ENCODE measurements around the gene HNMT. TPM values are rescaled to one million over a fixed set of nuclear protein-coding genes. Genes with fewer than 3 reads are reported as not detected.
A peak's percentile ranks its signal among the peaks of the same experiment; 100 is the strongest.
"Not testable (repeated sequence)": the region's sequence is repeated elsewhere in the genome, so short reads cannot be mapped to it uniquely, and the experiment has no call there.

HNMT gene
- total RNA-seq = 10 to 100 TPM in 1 of 2 donors, 1 to 10 TPM in 1; 8.0 to 10.5 TPM

DNA sequence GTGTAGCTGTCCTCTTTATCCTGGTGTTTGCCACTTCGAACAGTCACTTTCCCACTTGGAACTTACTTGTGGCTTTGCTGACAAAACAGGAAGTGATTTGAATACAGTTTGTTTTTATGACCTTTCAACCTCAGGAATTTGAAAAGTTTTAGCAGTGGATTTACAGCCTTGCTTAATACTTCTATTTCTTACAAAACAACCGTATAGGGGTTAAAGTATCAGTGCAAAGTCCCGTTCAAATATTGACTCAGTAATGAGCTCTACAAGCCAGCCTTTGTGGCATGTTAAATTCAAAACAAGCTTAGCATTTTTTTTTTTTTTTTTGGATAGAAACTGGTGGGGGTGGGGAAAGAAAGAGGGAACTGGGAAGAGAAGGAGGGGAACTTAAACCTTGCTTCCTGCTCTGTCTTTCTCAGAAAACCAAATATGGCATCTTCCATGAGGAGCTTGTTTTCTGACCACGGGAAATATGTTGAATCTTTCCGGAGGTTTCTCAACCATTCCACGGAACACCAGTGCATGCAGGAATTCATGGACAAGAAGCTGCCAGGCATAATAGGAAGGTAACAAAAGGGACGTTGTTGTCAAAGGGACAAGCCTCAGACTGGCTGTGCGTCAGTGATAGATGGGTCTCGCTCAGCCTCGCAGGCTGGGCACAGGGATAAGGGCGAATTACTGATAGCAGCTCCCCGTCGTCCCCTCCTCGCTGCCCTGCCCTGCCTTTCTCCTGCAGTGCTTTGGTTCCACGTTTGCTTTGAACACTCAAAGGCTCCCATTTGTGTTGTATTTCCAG, at the start of gene HNMT:
TSS of gene HNMT (plus strand) at position 408 of the 793 bp plus-strand sequence. CDS start at position 427, 19 bp downstream.
- peak; percentile 73 for DNase-seq (ENCODE audit: low spot score)
- peaks cover 0 to 10% of the 10 kb centered on the region in 2 donors for H3K4me1 ChIP-seq
- H3K4me3 ChIP-seq = peak within 1 kb of the TSS; percentile 35 to 54
- H3K9me3 ChIP-seq = no peaks in the 10 kb centered on the region
- peak within 1 kb of the TSS; percentile 78 to 81 for H3K27ac ChIP-seq
- H3K36me3 ChIP-seq = no peaks in the 10 kb centered on the region
- H3K27me3 ChIP-seq = no peaks in the 10 kb centered on the region
- TF ChIP-seq CTCF (IDR thresholded peaks at IDR 0.05) = no peak

DNA sequence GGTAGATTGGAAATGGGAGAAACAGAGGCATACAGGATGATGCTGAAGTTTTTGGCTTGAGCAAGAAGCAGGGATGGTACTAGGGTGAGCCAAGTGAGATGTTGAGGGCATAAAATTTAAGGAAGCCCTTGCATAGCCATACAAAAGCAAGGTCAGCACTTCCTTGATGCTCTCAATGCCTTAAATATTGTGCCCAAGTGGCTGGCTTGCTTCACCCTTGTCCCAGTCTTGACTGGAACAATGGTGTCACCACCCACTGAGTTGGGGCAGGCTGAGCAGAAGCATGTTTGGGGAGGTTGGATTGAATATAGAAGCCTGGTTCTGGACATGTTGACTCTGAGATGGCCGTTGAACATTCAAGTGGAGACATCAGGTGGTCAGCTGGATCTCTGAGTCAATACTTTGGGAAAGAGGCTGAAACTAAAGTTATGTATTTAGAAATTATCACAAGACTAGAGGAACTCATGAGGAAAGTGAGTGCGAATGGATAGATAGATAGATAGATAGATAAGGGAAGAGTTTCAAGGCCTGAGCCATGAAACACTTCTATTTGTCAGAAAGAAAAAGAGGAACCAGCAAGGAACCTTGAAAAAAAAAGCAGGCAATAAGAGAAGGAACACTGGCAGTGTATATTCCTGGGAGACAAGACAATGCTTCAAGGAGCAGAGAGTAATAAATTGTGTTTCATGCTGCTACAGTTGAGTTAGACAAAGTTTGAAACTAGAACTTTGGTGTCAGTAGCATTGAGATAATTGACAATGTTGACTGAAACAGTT, 43.0 kb upstream of the HNMT start:
- H3K9me3 ChIP-seq = no peaks in the 10 kb centered on the region
- H3K27ac ChIP-seq = no peak overlapping the region
- no peaks in the 10 kb centered on the region for H3K27me3 ChIP-seq
- H3K4me1 ChIP-seq = no peaks in the 10 kb centered on the region
- H3K4me3 ChIP-seq = no peak overlapping the region
- TF ChIP-seq CTCF (IDR thresholded peaks at IDR 0.05) = no peak
- no peaks in the 10 kb centered on the region for H3K36me3 ChIP-seq
- DNase-seq (ENCODE audit: low spot score) = no peak

DNA sequence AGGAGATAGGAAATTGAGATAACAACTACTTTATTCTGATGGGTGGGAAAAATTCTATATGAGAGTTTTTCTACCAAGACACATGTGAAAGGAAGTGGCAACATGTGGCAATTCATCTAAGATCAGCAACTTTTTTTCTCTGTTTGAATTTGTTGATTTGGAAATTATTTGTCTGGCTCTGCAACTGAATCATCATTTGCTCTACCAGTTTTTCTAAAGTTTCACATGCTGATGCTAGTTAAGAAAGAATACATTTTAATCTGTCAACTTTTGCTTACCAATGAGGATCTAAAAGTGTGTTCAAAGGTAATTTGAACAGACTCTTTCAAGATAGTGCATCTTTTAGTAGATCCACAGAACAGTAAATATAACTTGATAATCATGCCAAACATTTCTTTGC, 42.1 kb upstream of the HNMT start:
- not testable (repeated sequence) for H3K27ac ChIP-seq; H3K4me3 ChIP-seq; H3K9me3 ChIP-seq; DNase-seq (ENCODE audit: low spot score); H3K4me1 ChIP-seq; H3K27me3 ChIP-seq; H3K36me3 ChIP-seq

DNA sequence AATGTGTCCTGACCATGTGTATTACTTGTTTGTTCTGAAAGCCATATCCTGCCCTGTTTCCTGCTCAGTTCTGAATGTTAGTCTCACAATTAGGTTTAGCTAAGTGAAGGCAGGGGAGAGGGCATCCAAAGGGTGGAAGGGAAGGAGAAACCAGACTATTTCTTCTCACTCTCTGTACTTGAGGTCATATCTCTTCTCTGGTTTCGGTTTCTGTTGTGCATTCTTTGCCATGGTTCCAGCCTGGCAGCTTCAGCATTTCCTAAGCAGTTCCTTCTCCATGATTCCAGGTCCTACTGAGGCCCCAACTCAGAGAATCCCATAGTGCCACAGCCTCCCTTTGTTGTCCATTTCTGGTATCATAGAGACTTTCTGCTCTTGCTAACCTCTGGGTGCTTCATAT, 40.3 kb upstream of the HNMT start:
- Histone ChIP-seq H3K4me1 (no peaks in the 10 kb centered on the region), H3K9me3 (no peaks in the 10 kb centered on the region), H3K27ac (no peak overlapping the region), H3K27me3 (no peaks in the 10 kb centered on the region), H3K36me3 (no peaks in the 10 kb centered on the region), H3K4me3 (no peak overlapping the region)
- DNase-seq (ENCODE audit: low spot score) = no peak
- no peak for TF ChIP-seq CTCF (IDR thresholded peaks at IDR 0.05)

- Histone ChIP-seq H3K36me3 (no peaks in the 10 kb centered on the region), H3K4me3 (no peak overlapping the region), H3K27ac (no peak overlapping the region), H3K4me1 (no peaks in the 10 kb centered on the region), H3K27me3 (no peaks in the 10 kb centered on the region), H3K9me3 (no peaks in the 10 kb centered on the region)
- no peak for DNase-seq (ENCODE audit: low spot score)
- TF ChIP-seq CTCF (IDR thresholded peaks at IDR 0.05) = no peak
Measured at GRCh38 chr2:137925599-137925998, 38.7 kb upstream of the HNMT start.

DNA sequence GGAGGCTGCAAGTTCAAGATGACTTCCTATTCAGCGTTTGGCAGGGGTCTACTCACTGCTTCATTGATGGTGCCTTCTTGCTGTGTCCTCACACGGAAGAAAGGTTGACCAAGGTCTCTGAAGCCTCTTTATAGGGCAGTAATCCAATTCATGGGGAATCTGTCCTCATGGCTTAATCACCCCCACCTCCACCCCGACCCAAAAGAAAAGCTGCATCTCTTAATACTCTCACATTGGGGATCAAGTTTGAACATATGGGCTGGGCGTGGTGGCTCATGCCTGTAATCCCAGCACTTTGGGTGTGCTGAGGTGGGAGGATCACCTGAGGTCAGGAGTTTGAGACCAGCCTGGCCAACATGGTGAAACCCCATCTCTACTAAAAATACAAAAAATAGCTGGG, 36.4 kb upstream of the HNMT start:
- no peaks in the 10 kb centered on the region for H3K27me3 ChIP-seq
- TF ChIP-seq CTCF (IDR thresholded peaks at IDR 0.05) = no peak
- H3K27ac ChIP-seq = no peak overlapping the region
- H3K36me3 ChIP-seq = no peaks in the 10 kb centered on the region
- no peak for DNase-seq (ENCODE audit: low spot score)
- no peaks in the 10 kb centered on the region for H3K4me1 ChIP-seq
- no peak overlapping the region for H3K4me3 ChIP-seq
- no peaks in the 10 kb centered on the region for H3K9me3 ChIP-seq

Measured in right atrium auricular region (tissue), 2 donors.